ENCODE data around the gene GPX2.

DNA sequence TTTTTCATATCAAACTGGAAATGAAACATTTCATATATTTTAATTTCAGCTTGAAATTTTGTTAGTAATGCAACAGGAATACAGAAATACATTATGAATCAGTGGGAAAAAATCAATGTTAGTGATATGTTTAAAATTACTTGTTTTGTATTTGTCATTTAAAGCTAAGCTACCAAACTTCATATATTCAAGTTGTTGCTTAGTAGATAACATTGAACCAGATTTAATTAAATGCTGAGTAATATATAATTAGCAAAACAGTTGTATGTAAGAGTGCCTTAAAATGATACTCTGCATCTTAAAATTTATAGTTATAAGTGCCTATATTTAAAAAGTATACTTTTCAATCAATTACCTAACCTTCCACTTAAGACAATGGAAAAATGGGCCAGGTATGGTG lies 23.3 kb downstream of the GPX2 start:
- TF ChIP-seq, protein P1, sequence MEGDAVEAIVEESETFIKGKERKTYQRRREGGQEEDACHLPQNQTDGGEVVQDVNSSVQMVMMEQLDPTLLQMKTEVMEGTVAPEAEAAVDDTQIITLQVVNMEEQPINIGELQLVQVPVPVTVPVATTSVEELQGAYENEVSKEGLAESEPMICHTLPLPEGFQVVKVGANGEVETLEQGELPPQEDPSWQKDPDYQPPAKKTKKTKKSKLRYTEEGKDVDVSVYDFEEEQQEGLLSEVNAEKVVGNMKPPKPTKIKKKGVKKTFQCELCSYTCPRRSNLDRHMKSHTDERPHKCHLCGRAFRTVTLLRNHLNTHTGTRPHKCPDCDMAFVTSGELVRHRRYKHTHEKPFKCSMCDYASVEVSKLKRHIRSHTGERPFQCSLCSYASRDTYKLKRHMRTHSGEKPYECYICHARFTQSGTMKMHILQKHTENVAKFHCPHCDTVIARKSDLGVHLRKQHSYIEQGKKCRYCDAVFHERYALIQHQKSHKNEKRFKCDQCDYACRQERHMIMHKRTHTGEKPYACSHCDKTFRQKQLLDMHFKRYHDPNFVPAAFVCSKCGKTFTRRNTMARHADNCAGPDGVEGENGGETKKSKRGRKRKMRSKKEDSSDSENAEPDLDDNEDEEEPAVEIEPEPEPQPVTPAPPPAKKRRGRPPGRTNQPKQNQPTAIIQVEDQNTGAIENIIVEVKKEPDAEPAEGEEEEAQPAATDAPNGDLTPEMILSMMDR (IDR thresholded peaks at IDR 0.05; ENCODE audit: insufficient read depth, low read length), result no peak
- TF ChIP-seq, protein P2, sequence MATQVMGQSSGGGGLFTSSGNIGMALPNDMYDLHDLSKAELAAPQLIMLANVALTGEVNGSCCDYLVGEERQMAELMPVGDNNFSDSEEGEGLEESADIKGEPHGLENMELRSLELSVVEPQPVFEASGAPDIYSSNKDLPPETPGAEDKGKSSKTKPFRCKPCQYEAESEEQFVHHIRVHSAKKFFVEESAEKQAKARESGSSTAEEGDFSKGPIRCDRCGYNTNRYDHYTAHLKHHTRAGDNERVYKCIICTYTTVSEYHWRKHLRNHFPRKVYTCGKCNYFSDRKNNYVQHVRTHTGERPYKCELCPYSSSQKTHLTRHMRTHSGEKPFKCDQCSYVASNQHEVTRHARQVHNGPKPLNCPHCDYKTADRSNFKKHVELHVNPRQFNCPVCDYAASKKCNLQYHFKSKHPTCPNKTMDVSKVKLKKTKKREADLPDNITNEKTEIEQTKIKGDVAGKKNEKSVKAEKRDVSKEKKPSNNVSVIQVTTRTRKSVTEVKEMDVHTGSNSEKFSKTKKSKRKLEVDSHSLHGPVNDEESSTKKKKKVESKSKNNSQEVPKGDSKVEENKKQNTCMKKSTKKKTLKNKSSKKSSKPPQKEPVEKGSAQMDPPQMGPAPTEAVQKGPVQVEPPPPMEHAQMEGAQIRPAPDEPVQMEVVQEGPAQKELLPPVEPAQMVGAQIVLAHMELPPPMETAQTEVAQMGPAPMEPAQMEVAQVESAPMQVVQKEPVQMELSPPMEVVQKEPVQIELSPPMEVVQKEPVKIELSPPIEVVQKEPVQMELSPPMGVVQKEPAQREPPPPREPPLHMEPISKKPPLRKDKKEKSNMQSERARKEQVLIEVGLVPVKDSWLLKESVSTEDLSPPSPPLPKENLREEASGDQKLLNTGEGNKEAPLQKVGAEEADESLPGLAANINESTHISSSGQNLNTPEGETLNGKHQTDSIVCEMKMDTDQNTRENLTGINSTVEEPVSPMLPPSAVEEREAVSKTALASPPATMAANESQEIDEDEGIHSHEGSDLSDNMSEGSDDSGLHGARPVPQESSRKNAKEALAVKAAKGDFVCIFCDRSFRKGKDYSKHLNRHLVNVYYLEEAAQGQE (IDR thresholded peaks at IDR 0.05; ENCODE audit: insufficient replicate concordance, low read depth), result no peak
- TF ChIP-seq POLR2AphosphoS5 (IDR thresholded peaks at IDR 0.05; ENCODE audit: low read depth) (no peak), GABPA (IDR thresholded peaks at IDR 0.05; ENCODE audit: low read depth) (no peak), SPI1 (IDR thresholded peaks at IDR 0.05; ENCODE audit: borderline replicate concordance, low read depth) (no peak)

Measured in HL-60 (cell line).